Stimulated activated CD8-positive, alpha-beta memory T cell treated with anti-CD3 and anti-CD28 coated beads, Interleukin-4, amount 100 ng/mL, for 48 hours (primary cell): Measurements from ENCODE around the gene TMOD1.

Experiments used
- DNase-seq: peaks from one replicate; pipeline ENCODE4 v3.0.0-alpha.2; 2020

TMOD1 gene

DNA sequence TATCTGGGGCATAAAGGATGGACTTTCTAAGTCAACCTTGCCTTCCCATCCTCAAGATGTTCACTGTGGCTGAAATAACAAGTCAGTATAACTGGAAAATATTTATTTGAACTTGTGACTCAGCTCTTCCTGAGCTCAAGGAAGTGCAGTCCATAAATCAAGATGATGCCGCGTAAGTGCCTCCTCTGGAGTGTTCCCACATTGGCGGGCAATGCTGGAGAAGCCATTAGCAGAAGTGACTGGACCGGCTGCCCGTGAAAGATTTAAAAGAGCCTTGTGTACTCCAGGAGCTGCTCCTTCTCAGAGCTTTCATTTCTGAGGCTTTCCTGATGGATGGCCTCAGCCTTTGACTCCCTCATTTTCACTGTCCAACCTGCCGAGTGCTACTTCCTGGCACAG is 17.4 kb downstream of the TMOD1 start:
- DNase-seq = no peak

DNA sequence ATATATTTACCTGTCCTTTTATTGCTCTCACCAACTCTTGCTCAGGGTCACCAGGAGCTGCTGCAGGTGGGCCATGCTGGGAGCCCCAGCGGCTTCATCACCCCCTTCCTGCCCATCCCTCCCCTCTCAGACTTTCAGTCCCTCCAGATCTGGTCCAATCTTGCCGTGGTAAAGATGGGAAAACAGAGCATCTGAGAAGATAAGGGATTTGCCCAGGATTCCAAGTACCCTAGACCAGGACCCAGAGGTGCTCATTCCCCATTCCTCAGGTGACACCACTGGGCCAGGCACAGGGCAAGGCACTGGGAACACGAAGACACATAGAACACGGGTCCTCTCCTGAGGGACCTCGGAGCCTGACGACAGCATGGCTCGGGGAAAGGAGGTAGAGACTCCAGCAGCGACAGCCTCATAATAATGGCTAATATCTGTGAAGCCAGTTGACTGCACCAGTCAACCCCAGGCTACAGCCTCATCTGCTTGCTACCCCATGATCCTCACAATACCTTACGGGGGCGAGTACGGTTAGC is 18.0 kb downstream of the TMOD1 start:
- no peak for DNase-seq

- DNase-seq = no peak
Observed at GRCh38 chr9:97521576-97522333, 20.3 kb downstream of the TMOD1 start.

- DNase-seq = no peak
Observed at GRCh38 chr9:97524424-97524823, 23.0 kb downstream of the TMOD1 start.

DNA sequence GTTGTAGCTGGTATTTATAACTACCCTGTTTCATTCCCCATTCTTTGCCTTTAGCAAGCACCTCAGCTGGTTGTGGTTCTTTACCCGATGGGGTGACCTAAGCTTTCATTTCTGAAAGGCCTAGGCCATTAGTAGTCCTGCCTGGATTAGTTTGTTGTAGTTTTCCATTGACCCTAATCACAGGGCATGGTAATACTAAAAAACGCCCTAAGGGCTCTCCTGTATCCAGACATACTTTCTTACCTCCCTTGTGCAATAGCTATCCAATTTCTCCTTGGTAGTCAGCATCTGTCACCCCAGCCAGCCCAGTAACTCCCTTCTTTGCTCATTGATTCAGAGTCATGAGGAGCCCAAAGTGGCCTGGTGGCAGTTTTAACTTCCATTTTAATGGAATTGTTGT is 24.0 kb downstream of the TMOD1 start:
- DNase-seq = no peak

GRCh38 chr9:97526895-97527575 is 25.6 kb downstream of the TMOD1 start:
- DNase-seq = no peak

GRCh38 chr9:97527626-97528528 is 26.4 kb downstream of the TMOD1 start:
- no peak for DNase-seq

- no peak for DNase-seq
Observed at GRCh38 chr9:97528529-97529230, 27.2 kb downstream of the TMOD1 start.

GRCh38 chr9:97529363-97530076 is 28.1 kb downstream of the TMOD1 start:
- no peak for DNase-seq

DNA sequence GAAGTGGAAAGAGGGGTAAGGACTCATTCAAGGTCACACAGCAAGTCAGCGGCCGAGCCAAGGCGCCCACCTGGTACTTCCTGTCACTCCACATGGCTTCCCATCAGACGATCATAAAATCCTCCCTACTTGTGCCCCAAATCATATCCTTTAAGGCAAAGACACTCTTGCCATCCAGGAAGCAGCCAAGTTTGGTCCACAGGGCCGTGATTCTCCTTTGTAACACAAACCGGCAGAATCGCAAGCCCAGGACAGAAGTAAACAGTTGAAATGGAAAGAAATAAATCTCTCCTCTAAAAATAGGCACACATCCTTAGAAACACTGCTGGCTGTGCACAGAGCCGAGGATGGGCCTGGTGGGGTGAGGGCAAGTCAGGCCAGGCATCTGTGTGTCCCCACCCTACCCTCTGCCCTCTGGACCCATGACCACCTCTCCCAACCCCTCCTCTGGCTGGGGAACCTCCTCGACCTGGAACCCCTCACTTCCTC is 30.5 kb downstream of the TMOD1 start:
- DNase-seq = no peak

DNA sequence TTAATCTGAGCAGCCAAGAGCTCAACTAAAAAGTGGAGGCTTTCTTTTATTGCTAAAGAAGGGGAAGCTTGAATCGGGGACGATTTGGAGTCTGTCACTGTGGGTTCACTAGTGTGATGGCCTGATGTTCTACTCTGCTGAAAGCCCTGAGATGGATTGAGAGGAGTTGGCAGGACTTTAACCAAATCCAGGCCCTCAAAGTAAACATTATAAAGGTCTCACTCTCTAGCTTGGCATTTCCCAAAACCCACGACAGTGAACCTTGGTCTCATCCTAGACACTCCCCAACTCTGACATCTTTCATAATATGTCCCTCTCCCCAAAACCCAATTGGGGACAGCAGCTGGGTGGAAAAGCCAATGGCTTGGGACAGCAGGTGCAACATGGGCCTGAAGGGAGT is 32.7 kb downstream of the TMOD1 start:
- DNase-seq = no peak

DNA sequence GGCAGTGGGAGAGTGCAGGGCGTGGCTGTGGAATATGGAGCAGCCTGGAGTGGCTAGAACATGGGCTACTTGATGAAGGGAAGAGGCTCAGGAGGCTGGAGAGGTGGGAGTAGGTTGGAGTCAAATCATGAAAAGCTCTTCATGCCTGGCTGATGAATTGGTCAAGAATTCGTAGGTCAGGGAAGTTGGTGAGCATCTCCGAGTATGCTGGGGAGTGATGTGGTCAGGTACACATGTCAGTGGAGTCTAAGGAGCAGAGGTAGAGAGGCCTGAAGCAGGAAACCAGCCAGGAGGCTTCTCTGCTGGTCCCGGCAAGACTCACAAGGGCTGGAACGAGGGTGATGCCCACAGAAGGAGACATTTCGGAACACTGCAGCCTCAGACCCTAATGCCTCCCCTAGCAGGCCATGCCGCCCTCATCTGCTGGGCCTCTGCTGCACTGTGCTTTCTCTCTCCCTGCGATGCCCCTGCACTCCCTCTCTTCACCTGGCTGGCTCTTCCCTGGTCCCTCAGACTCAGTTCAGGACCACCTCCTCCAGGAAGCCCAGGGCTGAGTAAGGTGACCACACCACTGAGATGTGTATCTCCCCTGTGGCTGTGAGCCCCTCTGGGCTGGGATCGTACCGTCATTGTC is 33.6 kb downstream of the TMOD1 start:
- DNase-seq = no peak

DNA sequence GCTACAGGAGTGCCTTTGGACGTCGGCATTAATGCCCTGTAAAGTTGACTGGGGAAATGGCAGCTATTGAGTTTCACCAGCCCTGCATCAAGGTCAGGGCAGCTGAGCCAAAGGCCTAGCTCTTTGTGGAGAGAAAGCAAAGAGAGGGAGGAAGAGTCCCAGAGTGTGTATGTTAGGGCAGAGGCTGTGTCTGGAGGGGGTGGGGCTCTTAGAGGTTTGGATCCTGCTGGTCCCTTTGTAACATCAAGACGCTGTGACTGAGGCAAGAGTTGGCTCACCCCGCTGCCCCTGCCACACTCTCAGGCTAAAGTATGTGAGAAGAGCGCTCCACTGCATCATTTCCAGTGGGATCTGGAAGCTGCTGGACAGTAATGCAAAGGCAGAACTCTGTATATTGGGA is 34.3 kb downstream of the TMOD1 start:
- DNase-seq = no peak

DNA sequence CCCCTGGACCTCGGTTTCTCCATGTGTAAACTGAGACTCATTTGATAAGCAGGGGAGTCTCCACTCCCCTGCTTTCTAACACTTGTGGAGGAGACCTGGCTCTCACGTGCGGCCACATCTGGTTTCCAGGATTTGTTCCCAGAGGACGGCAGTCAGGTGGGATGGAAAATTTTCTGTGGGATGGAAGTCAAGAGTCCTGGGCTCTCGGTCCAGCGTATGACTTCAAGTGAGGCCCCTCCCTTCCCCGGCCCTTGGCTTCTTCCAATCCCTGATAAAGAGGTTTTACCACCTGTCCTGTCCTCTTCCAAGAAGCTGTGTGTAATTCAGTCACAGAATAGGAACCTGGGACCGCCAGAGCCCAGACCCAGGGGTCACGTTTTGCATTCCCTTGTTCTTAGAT is 35.0 kb downstream of the TMOD1 start:
- no peak for DNase-seq

- no peak for DNase-seq
Observed at GRCh38 chr9:97543561-97543960, 42.1 kb downstream of the TMOD1 start.

- no peak for DNase-seq
Observed at GRCh38 chr9:97545486-97545885, 44.0 kb downstream of the TMOD1 start.

DNA sequence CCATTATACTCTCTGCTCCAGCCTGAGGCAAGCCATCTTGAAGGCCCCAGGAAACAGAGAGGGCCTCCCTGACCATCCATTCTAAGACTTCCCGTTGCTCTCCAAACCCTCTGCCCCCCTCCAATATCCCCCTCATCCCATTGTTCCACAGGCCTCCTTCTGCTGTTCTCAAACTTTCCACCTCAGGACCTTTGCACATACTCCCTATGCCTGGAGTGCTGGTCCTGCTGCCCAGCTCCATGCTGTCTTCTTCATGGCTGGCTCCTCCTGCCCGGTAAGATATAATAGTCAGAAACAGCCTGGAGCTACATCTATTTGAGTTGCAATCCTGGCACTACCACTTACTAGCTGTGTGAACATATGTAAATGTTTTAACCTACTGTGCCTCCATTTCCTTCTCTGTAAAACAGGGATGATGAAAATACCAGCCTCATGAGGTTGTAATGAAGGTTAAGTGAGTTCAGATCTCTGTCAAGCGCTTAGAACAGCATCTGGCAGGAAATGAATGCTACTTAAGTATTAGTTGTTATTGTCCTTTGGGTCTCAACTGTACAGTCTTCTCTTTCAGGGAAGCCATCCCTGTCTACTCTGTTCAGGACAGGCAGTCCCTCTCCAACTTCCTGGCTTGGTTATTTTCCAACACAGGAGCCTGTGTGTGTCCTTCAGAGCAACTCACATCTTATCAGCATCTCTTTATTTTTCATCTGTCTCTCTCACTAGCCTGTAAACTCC is 45.8 kb downstream of the TMOD1 start:
- no peak for DNase-seq

DNA sequence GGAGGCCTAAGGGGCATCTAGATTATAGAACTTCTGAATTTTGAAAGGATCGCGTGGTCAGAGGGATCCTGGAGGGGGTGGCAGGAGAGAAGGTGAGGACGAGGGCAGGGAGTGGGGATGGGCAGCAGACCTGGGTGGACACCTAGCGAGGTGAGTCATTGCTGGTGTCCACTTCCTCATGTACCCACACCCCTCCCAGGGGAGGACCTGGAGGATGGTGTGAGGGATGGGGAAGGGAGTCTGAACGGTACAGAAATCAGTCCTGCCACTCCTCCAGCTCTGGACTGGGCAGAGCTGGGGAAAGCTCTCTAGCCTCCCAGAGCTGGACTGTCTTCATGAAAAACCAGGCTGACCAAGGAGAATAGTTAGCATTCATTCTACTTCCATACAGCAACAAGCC is 46.9 kb downstream of the TMOD1 start:
- DNase-seq = no peak

DNA sequence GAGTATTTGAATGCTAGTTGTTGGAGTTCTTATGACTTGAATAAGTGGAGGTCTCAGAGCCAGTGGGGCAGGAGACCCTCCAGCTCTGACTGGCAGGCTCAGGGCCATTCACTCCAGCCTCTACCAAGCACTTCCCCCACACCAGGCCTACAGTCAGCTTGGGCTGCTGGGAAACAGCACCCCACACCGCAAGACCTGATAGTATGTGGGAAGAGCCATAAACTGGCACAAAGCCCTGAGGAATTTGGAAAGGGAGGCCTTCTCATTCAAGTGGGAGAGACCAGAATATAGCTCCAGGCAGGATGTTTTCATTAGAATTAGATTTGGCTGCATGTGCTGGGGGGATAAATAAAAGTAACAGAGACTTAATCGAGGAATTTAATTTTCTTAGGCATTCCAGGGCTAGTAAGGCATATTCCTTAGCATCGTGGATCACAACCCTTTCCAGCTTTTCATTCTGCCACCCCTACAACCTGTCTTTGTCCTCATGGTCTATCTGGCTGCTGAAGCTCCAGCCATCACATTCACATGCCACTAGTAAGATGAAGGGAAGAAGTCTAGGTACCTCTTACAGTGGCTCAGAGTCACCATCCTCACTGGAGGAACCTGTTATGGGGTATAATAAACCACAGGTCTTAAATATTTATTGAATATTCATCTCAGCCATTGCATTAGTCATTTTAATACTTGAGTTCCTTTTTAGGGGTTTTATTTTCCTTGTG is 47.5 kb downstream of the TMOD1 start:
- no peak for DNase-seq

DNA sequence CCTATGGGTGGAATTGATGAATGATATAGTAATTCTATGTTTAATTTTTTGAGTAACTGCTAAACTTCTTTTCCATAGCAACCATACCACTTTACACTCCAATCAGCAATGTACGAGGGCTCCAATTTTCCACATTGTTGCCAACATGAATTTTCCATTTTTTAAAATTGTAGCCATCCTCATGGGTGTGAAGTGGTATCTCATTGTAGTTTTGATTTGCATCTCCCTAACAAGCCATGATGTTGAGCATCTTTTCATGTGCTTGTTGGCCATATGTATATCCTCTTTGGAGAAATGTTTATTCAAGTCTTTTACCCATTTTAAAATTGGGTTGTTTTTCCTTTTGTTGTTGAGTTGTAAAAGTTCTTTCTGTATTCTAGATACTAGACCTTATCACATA is 48.9 kb downstream of the TMOD1 start:
- DNase-seq = no peak
